ENCODE results near the gene PSG4. TPM values are rescaled to one million over a fixed set of nuclear protein-coding genes. Genes with fewer than 3 reads are reported as not detected.
"Not testable (repeated sequence)": the region's sequence is repeated elsewhere in the genome, so short reads cannot be mapped to it uniquely, and the experiment has no call there.

PSG4 gene
- total and polyA plus RNA-seq, 2 of the 13 experiments (the other 11 are each of a cell fraction or from before 2014, with no cell fraction given) = not detected

GRCh38 chr19:43247243-43247880, 41.9 kb upstream of the PSG4 start:
- intact Hi-C loops (cut with micrococcal nuclease; ENCODE audit: unreplicated experiment); H3K27me3 ChIP-seq (ENCODE audit: control insufficient read depth in 1 of 2, insufficient read depth in 2 of 2, low read length in 2 of 2); H4K20me1 ChIP-seq (ENCODE audit: insufficient read depth, low read length); H2AFZ ChIP-seq (ENCODE audit: low read length); H3K36me3 ChIP-seq (replicated peaks in 1 of 2; ENCODE audit: control insufficient read depth in 1 of 2, insufficient read depth in 2 of 2, low read length in 2 of 2); FAIRE-seq; BruUV-seq (replicated peaks); ATAC-seq; H3K4me1 ChIP-seq (ENCODE audit: insufficient read depth, low read length); H3K4me2 ChIP-seq (ENCODE audit: low read depth, low read length); CTCF ChIA-PET (ENCODE audit: low intra/inter-chr PET ratio, low total read pairs); H3K27ac ChIP-seq (ENCODE audit: extremely low read length, insufficient read depth, low read length); H3K4me3 ChIP-seq (replicated peaks in 1 of 3; ENCODE audit: insufficient read depth in 1 of 3, low read depth in 2 of 3, low read length in 3 of 3); DNase-seq (ENCODE audit: low spot score); POLR2A ChIA-PET; H3K9ac ChIP-seq (ENCODE audit: insufficient read depth, low read depth, low read length); in situ Hi-C loops (cut with HindIII; ENCODE audit: extremely low pct_ligation_motif_present, low pct_unique_long_range_greater_than_20kb); H3K9me3 ChIP-seq (ENCODE audit: low read length); H3K79me2 ChIP-seq (ENCODE audit: insufficient read depth, low read length): not testable (repeated sequence)
- WGBS (ENCODE audit: low lambda C conversion rate) = 56% methylated on average over 9 of the region's 13 CpGs

GRCh38 chr19:43245848-43246247, 40.4 kb upstream of the PSG4 start:
- H3K36me3 ChIP-seq (replicated peaks in 1 of 2; ENCODE audit: control insufficient read depth in 1 of 2, insufficient read depth in 2 of 2, low read length in 2 of 2); POLR2A ChIA-PET; BruUV-seq (replicated peaks); DNase-seq (ENCODE audit: low spot score); H2AFZ ChIP-seq (ENCODE audit: low read length); H4K20me1 ChIP-seq (ENCODE audit: insufficient read depth, low read length); CTCF ChIA-PET (ENCODE audit: low intra/inter-chr PET ratio, low total read pairs); H3K9me3 ChIP-seq (ENCODE audit: low read length); H3K79me2 ChIP-seq (ENCODE audit: insufficient read depth, low read length); FAIRE-seq; H3K27ac ChIP-seq (ENCODE audit: extremely low read length, insufficient read depth, low read length); H3K4me3 ChIP-seq (replicated peaks in 1 of 3; ENCODE audit: insufficient read depth in 1 of 3, low read depth in 2 of 3, low read length in 3 of 3); in situ Hi-C loops (cut with HindIII; ENCODE audit: extremely low pct_ligation_motif_present, low pct_unique_long_range_greater_than_20kb); H3K27me3 ChIP-seq (ENCODE audit: control insufficient read depth in 1 of 2, insufficient read depth in 2 of 2, low read length in 2 of 2); ATAC-seq; intact Hi-C loops (cut with micrococcal nuclease; ENCODE audit: unreplicated experiment); H3K9ac ChIP-seq (ENCODE audit: insufficient read depth, low read depth, low read length); H3K4me2 ChIP-seq (ENCODE audit: low read depth, low read length); H3K4me1 ChIP-seq (ENCODE audit: insufficient read depth, low read length): not testable (repeated sequence)
- 20% methylated on average over 2 of the region's 3 CpGs for WGBS (ENCODE audit: low lambda C conversion rate)

- H3K4me3 ChIP-seq (replicated peaks in 1 of 3; ENCODE audit: insufficient read depth in 1 of 3, low read depth in 2 of 3, low read length in 3 of 3); FAIRE-seq; in situ Hi-C loops (cut with HindIII; ENCODE audit: extremely low pct_ligation_motif_present, low pct_unique_long_range_greater_than_20kb); H3K4me2 ChIP-seq (ENCODE audit: low read depth, low read length); H2AFZ ChIP-seq (ENCODE audit: low read length); H3K79me2 ChIP-seq (ENCODE audit: insufficient read depth, low read length); CTCF ChIA-PET (ENCODE audit: low intra/inter-chr PET ratio, low total read pairs); H3K4me1 ChIP-seq (ENCODE audit: insufficient read depth, low read length); H3K27me3 ChIP-seq (ENCODE audit: control insufficient read depth in 1 of 2, insufficient read depth in 2 of 2, low read length in 2 of 2); H3K9me3 ChIP-seq (ENCODE audit: low read length); ATAC-seq; POLR2A ChIA-PET; H3K27ac ChIP-seq (ENCODE audit: extremely low read length, insufficient read depth, low read length); H4K20me1 ChIP-seq (ENCODE audit: insufficient read depth, low read length); DNase-seq (ENCODE audit: low spot score); H3K36me3 ChIP-seq (replicated peaks in 1 of 2; ENCODE audit: control insufficient read depth in 1 of 2, insufficient read depth in 2 of 2, low read length in 2 of 2); BruUV-seq (replicated peaks); intact Hi-C loops (cut with micrococcal nuclease; ENCODE audit: unreplicated experiment); H3K9ac ChIP-seq (ENCODE audit: insufficient read depth, low read depth, low read length): not testable (repeated sequence)
- WGBS (ENCODE audit: low lambda C conversion rate) = 6% methylated on average over 2 of the region's 2 CpGs
Observed at GRCh38 chr19:43242211-43242610, 36.8 kb upstream of the PSG4 start.

GRCh38 chr19:43238213-43238612, 32.8 kb upstream of the PSG4 start:
- WGBS (ENCODE audit: low lambda C conversion rate) = 0% methylated on average over 2 of the region's 4 CpGs
- H2AFZ ChIP-seq (ENCODE audit: low read length); H3K9me3 ChIP-seq (ENCODE audit: low read length); ATAC-seq; H3K79me2 ChIP-seq (ENCODE audit: insufficient read depth, low read length); CTCF ChIA-PET (ENCODE audit: low intra/inter-chr PET ratio, low total read pairs); POLR2A ChIA-PET; intact Hi-C loops (cut with micrococcal nuclease; ENCODE audit: unreplicated experiment); H3K4me1 ChIP-seq (ENCODE audit: insufficient read depth, low read length); BruUV-seq (replicated peaks); H3K27me3 ChIP-seq (ENCODE audit: control insufficient read depth in 1 of 2, insufficient read depth in 2 of 2, low read length in 2 of 2); in situ Hi-C loops (cut with HindIII; ENCODE audit: extremely low pct_ligation_motif_present, low pct_unique_long_range_greater_than_20kb); DNase-seq (ENCODE audit: low spot score); H3K27ac ChIP-seq (ENCODE audit: extremely low read length, insufficient read depth, low read length); H4K20me1 ChIP-seq (ENCODE audit: insufficient read depth, low read length); H3K9ac ChIP-seq (ENCODE audit: insufficient read depth, low read depth, low read length); FAIRE-seq; H3K4me3 ChIP-seq (replicated peaks in 1 of 3; ENCODE audit: insufficient read depth in 1 of 3, low read depth in 2 of 3, low read length in 3 of 3); H3K36me3 ChIP-seq (replicated peaks in 1 of 2; ENCODE audit: control insufficient read depth in 1 of 2, insufficient read depth in 2 of 2, low read length in 2 of 2); H3K4me2 ChIP-seq (ENCODE audit: low read depth, low read length): not testable (repeated sequence)
